NCI-H2171 treated with DMSO at 0.1 percent for 48 hours (cell line): Measurements from ENCODE around the gene PPP3CA.

ENCODE experiments used
- DNase-seq: peaks from one replicate; lab custom pipeline; 2025; lab: John Stamatoyannopoulos, UW

PPP3CA gene

GRCh38 chr4:101049549-101050001 is 297.8 kb downstream of the PPP3CA start:
- no peak for DNase-seq

- no peak for DNase-seq
These were observed 302.6 kb downstream of the PPP3CA start for GRCh38 chr4:101044766-101045165.

DNA sequence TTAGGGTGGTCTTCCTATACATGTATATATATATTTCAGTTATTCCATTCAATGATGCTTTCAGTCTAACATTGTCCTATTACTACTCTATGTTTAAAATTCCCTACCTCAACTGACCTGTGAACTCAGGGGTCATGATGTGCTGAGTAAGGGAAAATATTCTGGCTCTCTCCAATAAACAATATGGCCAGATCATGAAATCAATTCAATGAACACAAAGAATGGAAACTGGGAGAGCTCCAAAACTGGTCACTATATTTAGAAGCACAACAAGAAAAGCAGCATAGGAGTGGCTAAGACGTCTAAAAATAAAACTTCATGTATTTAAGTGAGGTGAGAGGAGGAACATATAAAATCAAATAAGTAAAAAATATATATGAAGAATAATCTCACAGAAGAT is 304.5 kb downstream of the PPP3CA start:
- DNase-seq, result no peak

GRCh38 chr4:101040776-101041175 is 306.6 kb downstream of the PPP3CA start:
- DNase-seq, result no peak

DNA sequence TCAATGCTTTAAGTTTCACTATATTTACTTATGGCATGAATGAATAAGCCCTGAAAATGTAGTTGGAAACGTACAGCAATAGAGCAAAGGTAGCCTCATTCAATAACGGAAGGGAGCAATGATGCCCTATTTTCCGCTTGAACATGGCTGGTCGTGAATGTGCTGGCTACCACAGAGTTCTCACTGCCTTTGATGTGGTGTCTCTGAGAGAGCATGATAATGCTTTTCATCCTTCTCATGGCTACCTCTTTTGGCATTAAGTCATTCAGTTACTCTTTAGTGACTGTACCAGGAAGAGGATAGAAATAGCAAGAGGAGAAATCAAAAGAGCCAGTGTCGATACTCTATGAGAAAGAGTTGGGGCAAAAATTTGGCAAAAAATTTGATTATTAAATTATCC is 308.0 kb downstream of the PPP3CA start:
- no peak for DNase-seq

- DNase-seq, result no peak
These were observed 309.4 kb downstream of the PPP3CA start for GRCh38 chr4:101037938-101038413.

GRCh38 chr4:101037249-101037648 is 310.1 kb downstream of the PPP3CA start:
- DNase-seq, result no peak

- no peak for DNase-seq
These were observed 311.8 kb downstream of the PPP3CA start for GRCh38 chr4:101035487-101035886.

DNA sequence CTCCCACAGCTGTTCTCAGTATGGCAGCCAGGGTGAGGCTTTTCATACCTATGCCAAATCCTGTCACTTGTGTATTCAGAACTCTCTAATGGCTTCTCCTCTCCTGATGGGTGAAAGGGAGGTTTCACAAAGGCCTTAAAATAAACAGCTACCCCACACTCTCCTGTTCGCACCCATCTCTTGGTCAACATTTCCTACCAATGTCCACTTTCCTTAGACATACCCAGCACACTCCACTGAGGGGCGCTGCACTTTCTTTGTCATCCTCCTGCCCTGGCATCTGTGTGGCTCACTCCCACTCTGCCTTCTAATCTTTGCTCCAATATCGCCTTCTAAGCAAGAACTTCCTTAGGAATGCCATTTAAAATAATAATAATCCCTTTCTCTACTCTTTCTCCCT is 313.3 kb downstream of the PPP3CA start:
- no peak for DNase-seq

GRCh38 chr4:101032541-101032940 is 314.8 kb downstream of the PPP3CA start:
- no peak for DNase-seq

GRCh38 chr4:101031971-101032370 is 315.4 kb downstream of the PPP3CA start:
- no peak for DNase-seq

- DNase-seq, result no peak
These were observed 318.4 kb downstream of the PPP3CA start for GRCh38 chr4:101028886-101029285.

- DNase-seq, result no peak
These were observed 319.6 kb downstream of the PPP3CA start for GRCh38 chr4:101027721-101028120.

- no peak for DNase-seq
These were observed 321.6 kb downstream of the PPP3CA start for GRCh38 chr4:101025755-101026154.

DNA sequence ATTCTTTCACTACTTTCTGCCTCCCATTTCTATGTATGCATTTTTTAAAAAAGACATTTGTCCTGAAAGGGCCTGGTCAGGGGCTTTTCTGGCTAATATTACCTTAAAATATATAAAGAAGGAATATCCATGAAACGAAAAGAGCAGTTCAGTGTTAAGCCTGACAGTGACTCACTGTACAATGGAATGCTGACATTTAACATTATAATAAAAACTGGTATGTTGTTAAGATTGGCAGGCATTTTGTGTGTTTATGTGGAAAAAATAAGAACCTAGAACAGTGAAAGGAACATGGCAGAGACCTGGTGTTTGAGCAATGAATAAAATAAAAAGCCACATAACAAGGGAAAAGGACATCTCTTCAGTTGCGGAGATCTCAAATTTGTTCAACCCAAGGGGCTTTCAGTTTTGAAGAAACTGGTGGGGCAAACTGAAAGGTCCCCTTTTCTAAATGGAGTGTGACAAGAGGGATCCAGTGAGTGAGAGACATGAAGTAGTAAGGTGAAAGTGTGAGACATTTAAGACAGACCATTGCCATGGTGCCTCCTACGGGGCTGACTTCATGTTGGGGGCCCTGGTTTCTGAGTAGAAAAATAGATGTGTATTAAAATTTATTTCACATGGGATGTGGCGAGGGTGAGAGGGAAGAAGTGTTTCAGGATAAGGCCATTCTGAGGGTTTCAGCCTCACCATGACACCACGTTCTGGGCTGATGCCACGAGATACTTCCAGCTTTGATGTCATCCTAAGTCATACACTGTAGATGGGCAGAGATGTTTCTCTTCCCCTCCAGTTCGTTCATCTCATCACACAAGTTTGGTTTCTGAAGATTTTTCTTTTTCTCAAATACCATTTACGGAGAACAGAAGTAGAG is 324.9 kb downstream of the PPP3CA start:
- no peak for DNase-seq

DNA sequence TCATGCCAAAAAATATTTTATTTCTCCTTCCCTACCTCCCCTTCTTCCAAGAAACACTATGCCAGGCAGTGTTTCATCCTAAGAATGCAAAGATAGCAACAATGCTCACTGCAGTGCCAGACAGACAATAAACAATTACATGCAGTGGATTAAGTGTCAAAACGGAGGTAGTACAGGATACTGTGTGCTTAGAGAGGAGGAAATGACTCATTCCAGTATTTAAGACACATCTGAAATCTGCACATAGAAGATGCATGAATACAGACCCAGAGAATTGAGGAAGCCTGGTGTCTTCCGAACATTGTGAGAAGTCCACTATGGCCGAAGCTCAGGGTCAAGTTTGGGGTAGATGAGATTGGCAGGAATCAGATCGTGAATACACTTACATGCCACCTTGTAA is 326.4 kb downstream of the PPP3CA start:
- DNase-seq, result no peak

GRCh38 chr4:101019941-101020401 is 327.4 kb downstream of the PPP3CA start:
- DNase-seq, result no peak

- DNase-seq, result no peak
These were observed 328.0 kb downstream of the PPP3CA start for GRCh38 chr4:101019313-101019712.

GRCh38 chr4:101018836-101019235 is 328.5 kb downstream of the PPP3CA start:
- no peak for DNase-seq

GRCh38 chr4:101014417-101014816 is 332.9 kb downstream of the PPP3CA start:
- DNase-seq, result no peak

- no peak for DNase-seq
These were observed 336.3 kb downstream of the PPP3CA start for GRCh38 chr4:101010987-101011386.

- no peak for DNase-seq
These were observed 337.9 kb downstream of the PPP3CA start for GRCh38 chr4:101009471-101009870.

GRCh38 chr4:101008503-101008902 is 338.8 kb downstream of the PPP3CA start:
- no peak for DNase-seq

DNA sequence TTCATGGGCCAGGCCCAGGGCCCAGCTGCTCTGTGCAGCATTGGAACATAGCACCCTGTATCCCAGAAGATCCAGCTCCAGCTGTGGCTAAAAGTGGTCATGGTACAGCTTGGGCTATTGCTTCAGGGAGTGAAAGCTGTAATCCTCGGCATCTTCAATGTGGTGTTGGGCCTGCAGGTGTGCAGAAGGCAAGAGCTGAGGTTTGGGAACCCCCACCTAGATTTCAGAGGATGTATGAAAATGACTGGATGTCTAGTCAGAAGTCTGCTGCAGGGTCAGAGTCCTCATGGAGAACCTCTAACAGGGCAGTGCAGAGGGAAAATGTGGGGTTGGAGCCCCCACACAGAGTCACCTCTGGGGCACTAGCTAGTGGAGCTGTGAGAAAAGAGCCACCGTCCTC is 341.7 kb downstream of the PPP3CA start:
- no peak for DNase-seq
